ENCODE results near the gene PRKN. TPM values are rescaled to one million over a fixed set of nuclear protein-coding genes. Genes with fewer than 3 reads are reported as not detected.

Gene PRKN
- total RNA-seq, 1 donor from 2014 or later = 1.3 TPM

DNA sequence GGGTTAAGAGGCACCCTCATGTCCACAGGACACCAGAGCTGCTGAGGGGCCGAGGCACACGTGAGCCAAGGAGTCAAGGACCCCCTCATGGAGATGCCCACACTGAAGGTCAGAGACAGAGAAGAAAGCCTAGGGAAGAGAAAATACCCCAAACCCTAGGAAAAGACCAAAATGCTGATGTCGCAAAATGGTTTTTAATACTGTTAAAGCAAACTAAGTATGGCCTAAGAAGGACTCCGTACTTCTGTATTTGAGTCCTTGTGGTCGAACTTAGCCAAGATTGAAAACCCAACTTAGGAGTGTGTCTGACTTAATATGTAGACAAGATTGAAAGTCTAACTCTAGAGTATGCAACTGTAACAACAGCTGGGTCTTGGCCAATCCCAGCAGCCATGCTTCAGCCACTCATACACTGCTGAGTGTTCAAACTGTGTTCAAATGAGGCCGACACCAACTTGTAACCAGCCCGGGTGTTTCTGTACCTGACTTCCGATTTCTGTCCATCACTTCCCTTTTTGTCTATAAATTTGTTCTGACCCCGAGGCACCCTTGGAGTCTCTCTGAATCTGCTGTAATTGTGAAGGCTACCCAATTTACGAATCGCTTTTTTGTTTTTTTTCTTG, 1361.2 kb downstream of the PRKN start:
- peaks cover 6% of the 10 kb centered on the region for H3K9me3 Mint-ChIP-seq (ENCODE audit: unreplicated experiment)
- H3K27ac Mint-ChIP-seq (ENCODE audit: unreplicated experiment) = no peak overlapping the region
- FAIRE-seq = no peak
- H2AFZ ChIP-seq (ENCODE audit: low read depth, low read length) = no peak overlapping the region
- DNase-seq (ENCODE audit: low read depth) = no peak
- no peak overlapping the region for H3K9ac ChIP-seq (ENCODE audit: low read length)
- no peak overlapping the region for H3K27ac ChIP-seq (ENCODE audit: low read depth, low read length)
- peaks cover 2% of the 10 kb centered on the region for H3K9me3 ChIP-seq (ENCODE audit: insufficient read depth, low read depth, low read length)
- H3K4me3 Mint-ChIP-seq (ENCODE audit: unreplicated experiment) = no peak overlapping the region
- H3K4me1 Mint-ChIP-seq (ENCODE audit: low read depth, unreplicated experiment) = no peaks in the 10 kb centered on the region
- H3K36me3 ChIP-seq (ENCODE audit: insufficient read depth, low read length) = no peaks in the 10 kb centered on the region
- no peaks in the 10 kb centered on the region for H3K79me2 ChIP-seq (ENCODE audit: insufficient read depth, low read length)
- H3K4me1 ChIP-seq (ENCODE audit: insufficient read depth, low read length) = no peaks in the 10 kb centered on the region
- TF ChIP-seq, protein P1, sequence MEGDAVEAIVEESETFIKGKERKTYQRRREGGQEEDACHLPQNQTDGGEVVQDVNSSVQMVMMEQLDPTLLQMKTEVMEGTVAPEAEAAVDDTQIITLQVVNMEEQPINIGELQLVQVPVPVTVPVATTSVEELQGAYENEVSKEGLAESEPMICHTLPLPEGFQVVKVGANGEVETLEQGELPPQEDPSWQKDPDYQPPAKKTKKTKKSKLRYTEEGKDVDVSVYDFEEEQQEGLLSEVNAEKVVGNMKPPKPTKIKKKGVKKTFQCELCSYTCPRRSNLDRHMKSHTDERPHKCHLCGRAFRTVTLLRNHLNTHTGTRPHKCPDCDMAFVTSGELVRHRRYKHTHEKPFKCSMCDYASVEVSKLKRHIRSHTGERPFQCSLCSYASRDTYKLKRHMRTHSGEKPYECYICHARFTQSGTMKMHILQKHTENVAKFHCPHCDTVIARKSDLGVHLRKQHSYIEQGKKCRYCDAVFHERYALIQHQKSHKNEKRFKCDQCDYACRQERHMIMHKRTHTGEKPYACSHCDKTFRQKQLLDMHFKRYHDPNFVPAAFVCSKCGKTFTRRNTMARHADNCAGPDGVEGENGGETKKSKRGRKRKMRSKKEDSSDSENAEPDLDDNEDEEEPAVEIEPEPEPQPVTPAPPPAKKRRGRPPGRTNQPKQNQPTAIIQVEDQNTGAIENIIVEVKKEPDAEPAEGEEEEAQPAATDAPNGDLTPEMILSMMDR (IDR thresholded peaks at IDR 0.05; ENCODE audit: insufficient read depth, low read depth, low read length) = no peak
- TF ChIP-seq EZH2 (IDR thresholded peaks at IDR 0.05; ENCODE audit: insufficient read depth, low read length) = no peak
- no peaks in the 10 kb centered on the region for H3K27me3 ChIP-seq (ENCODE audit: insufficient read depth, low read length)
- H3K27me3 Mint-ChIP-seq (ENCODE audit: low read depth, unreplicated experiment) = no peaks in the 10 kb centered on the region
- no peak overlapping the region for H3K4me2 ChIP-seq (ENCODE audit: low read length)
- H3K36me3 Mint-ChIP-seq (ENCODE audit: low read depth, unreplicated experiment) = no peaks in the 10 kb centered on the region
- no peaks in the 10 kb centered on the region for H4K20me1 ChIP-seq (ENCODE audit: insufficient read depth, low read length)
- no peak overlapping the region for H3K4me3 ChIP-seq (ENCODE audit: insufficient read depth, low read depth, low read length)

DNA sequence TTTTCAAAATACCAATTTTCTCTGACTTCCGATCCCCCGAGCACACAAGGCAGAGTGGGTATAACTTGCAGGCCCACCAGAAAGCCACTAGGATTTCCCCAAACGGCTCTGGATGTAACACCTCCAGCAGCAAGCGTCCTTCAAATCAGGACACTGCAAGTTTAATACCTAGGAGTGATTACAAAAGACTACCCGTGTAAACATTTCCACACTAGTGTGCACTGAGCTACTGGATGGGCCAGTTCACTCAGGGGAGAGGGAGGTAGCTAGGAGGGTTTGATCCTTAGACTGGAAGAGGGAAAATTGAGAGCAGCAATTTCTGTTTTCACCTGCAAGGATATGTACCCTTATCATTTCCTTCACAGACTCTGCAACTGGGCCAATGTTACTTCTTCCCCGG, 1361.9 kb downstream of the PRKN start:
- no peaks in the 10 kb centered on the region for H3K36me3 ChIP-seq (ENCODE audit: insufficient read depth, low read length)
- no peaks in the 10 kb centered on the region for H3K4me1 ChIP-seq (ENCODE audit: insufficient read depth, low read length)
- TF ChIP-seq EZH2 (IDR thresholded peaks at IDR 0.05; ENCODE audit: insufficient read depth, low read length) = no peak
- TF ChIP-seq, protein P1 (IDR thresholded peaks at IDR 0.05; ENCODE audit: insufficient read depth, low read depth, low read length) = no peak
- no peaks in the 10 kb centered on the region for H3K27me3 ChIP-seq (ENCODE audit: insufficient read depth, low read length)
- FAIRE-seq = no peak
- no peak overlapping the region for H3K4me3 ChIP-seq (ENCODE audit: insufficient read depth, low read depth, low read length)
- no peak overlapping the region for H3K4me2 ChIP-seq (ENCODE audit: low read length)
- no peak overlapping the region for H3K27ac Mint-ChIP-seq (ENCODE audit: unreplicated experiment)
- H4K20me1 ChIP-seq (ENCODE audit: insufficient read depth, low read length) = no peaks in the 10 kb centered on the region
- peaks cover 7% of the 10 kb centered on the region for H3K9me3 Mint-ChIP-seq (ENCODE audit: unreplicated experiment)
- no peak for DNase-seq (ENCODE audit: low read depth)
- no peak overlapping the region for H2AFZ ChIP-seq (ENCODE audit: low read depth, low read length)
- H3K4me3 Mint-ChIP-seq (ENCODE audit: unreplicated experiment) = no peak overlapping the region
- no peaks in the 10 kb centered on the region for H3K36me3 Mint-ChIP-seq (ENCODE audit: low read depth, unreplicated experiment)
- no peak overlapping the region for H3K9ac ChIP-seq (ENCODE audit: low read length)
- H3K9me3 ChIP-seq (ENCODE audit: insufficient read depth, low read depth, low read length) = peaks cover 2% of the 10 kb centered on the region
- no peaks in the 10 kb centered on the region for H3K79me2 ChIP-seq (ENCODE audit: insufficient read depth, low read length)
- no peak overlapping the region for H3K27ac ChIP-seq (ENCODE audit: low read depth, low read length)
- H3K27me3 Mint-ChIP-seq (ENCODE audit: low read depth, unreplicated experiment) = no peaks in the 10 kb centered on the region
- H3K4me1 Mint-ChIP-seq (ENCODE audit: low read depth, unreplicated experiment) = no peaks in the 10 kb centered on the region

DNA sequence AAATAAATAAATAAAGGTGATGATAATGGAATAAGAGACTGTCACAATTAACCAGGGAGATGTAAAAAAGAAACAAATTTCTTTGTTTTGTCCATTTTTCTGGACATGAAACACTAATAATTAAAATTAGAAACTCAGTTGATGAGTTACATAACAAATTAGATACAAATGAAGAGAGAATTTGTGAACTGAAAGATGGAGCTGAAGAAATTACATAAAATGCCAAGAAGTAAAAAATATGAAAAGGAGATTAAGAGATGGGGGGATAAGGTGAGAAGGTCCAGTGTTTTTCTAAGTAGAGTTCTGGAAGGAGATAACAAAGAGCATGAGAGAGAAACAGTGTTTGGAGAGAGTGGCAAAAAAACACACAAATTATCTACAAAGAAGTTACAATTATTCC, 1364.3 kb downstream of the PRKN start:
- Histone ChIP-seq H3K27me3 (ENCODE audit: insufficient read depth, low read length) (no peaks in the 10 kb centered on the region), H3K27ac (ENCODE audit: low read depth, low read length) (no peak overlapping the region), H4K20me1 (ENCODE audit: insufficient read depth, low read length) (no peaks in the 10 kb centered on the region), H3K79me2 (ENCODE audit: insufficient read depth, low read length) (no peaks in the 10 kb centered on the region), H3K9ac (ENCODE audit: low read length) (no peak overlapping the region), H3K4me3 (ENCODE audit: insufficient read depth, low read depth, low read length) (no peak overlapping the region), H2AFZ (ENCODE audit: low read depth, low read length) (no peak overlapping the region), H3K36me3 (ENCODE audit: insufficient read depth, low read length) (no peaks in the 10 kb centered on the region), H3K4me2 (ENCODE audit: low read length) (no peak overlapping the region), H3K9me3 (ENCODE audit: insufficient read depth, low read depth, low read length) (peaks cover 2% of the 10 kb centered on the region), H3K4me1 (ENCODE audit: insufficient read depth, low read length) (peaks cover 10% of the 10 kb centered on the region)
- no peak overlapping the region for H3K27ac Mint-ChIP-seq (ENCODE audit: unreplicated experiment)
- H3K36me3 Mint-ChIP-seq (ENCODE audit: low read depth, unreplicated experiment) = no peaks in the 10 kb centered on the region
- peaks cover 8% of the 10 kb centered on the region for H3K4me1 Mint-ChIP-seq (ENCODE audit: low read depth, unreplicated experiment)
- peaks cover 9% of the 10 kb centered on the region for H3K9me3 Mint-ChIP-seq (ENCODE audit: unreplicated experiment)
- no peaks in the 10 kb centered on the region for H3K27me3 Mint-ChIP-seq (ENCODE audit: low read depth, unreplicated experiment)
- DNase-seq (ENCODE audit: low read depth) (no peak), FAIRE-seq (no peak)
- H3K4me3 Mint-ChIP-seq (ENCODE audit: unreplicated experiment) = no peak overlapping the region
- TF ChIP-seq, protein P1 (IDR thresholded peaks at IDR 0.05; ENCODE audit: insufficient read depth, low read depth, low read length) = no peak
- TF ChIP-seq EZH2 (IDR thresholded peaks at IDR 0.05; ENCODE audit: insufficient read depth, low read length) = no peak
